GM10847 (cell line): ENCODE results near the gene SENP6.

Source experiments
- POLR2A ChIP-seq: IDR thresholded peaks from 2 replicates; pipeline ENCODE4 v1.6.1; 2011; ENCODE audit not compliant: insufficient read length; ENCODE audit errors: extremely low read depth

SENP6 gene

DNA sequence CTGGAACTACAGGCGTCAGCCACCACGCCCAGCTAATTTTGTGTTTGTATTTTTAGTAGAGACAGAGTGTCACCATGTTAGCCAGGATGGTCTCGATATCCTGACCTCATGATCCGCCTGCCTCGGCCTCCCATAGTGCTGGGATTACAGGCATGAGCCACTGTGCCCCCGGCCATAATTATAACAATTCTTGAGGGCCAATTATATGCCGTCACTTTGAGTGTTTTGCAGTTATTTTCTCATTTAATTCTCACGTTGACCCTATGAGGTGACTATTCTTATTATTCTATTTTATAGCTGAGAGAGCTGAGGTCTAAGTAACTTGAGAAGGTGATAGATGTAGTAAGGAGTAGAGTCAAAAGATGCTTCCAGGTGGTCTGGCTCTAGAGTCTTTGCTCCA, 160.4 kb downstream of the SENP6 start:
- TF ChIP-seq POLR2A: no peak

DNA sequence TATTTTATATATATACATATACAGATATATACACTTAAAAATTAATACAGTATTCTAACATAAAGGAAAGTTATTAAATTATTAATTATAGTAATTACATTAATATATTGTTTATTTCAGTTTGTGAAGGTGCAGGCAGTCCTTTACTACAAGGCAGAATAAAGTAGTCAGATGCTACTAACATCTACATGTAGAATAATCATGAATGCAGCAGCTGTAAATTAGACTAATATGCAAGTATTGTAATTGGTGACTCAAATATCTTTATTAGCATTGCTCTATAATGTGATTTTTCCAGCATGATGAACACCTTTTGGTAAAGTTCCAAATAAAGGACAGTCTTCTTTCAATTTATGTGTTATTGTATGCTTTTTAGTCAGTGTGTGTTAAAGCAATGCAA, 164.7 kb downstream of the SENP6 start:
- TF ChIP-seq POLR2A: no peak
